ENCODE results near the gene ARL15.

GRCh38 chr5:54341971-54342370, 31.6 kb upstream of the ARL15 start:
- no peak for TF ChIP-seq POLR2AphosphoS5 (IDR thresholded peaks at IDR 0.05)
- no peak for TF ChIP-seq CTCF (IDR thresholded peaks at IDR 0.05)
- TF ChIP-seq POLR2A (IDR thresholded peaks at IDR 0.05): no peak

Measured in breast epithelium (tissue), 3 donors.